Left colon (tissue), 2 donors: ENCODE results near the gene PBXIP1. TPM values are rescaled to one million over a fixed set of nuclear protein-coding genes. Genes with fewer than 3 reads are reported as not detected.

Source experiments
- ATAC-seq: fragments of 200-7000 bp; cut with Tn5 transposase; one replicate; pipeline ENCODE4 v1.9.1; 2020; ENCODE audit warnings: mild to moderate bottlenecking, moderate library complexity
- DNase-seq, 2 donors: peaks; one replicate each; pipeline ENCODE4 v3.0.0-alpha.2; 2020
- intact Hi-C, 2 donors: fragments of 100-400 bp; cut with DNase I in 1 of 2; cut with micrococcal nuclease in 1 of 2; formaldehyde crosslinking; loops; one replicate each; pipeline versions ENCODE4 v1.11.2 to v1.14.0; 2022; cut with DNase I, micrococcal nuclease
- total RNA-seq, 2 donors: library from RNA; stranded (reverse); fragmentation: NEBNext Ultra II Directional; extraction: Animal tissue kit (Norgen Biotek cat#: 25700); gene quantifications; one replicate each; pipeline ENCODE4 v1.2.1, GENCODE V29; 2021
- donor health status: DM: no; HTN: no; CAD: no.
- donor health status: DM: yes; HTN: yes; CAD: no.

Gene PBXIP1
- total RNA-seq, 2 donors from 2014 or later: 33.4 to 61.2 TPM

DNA sequence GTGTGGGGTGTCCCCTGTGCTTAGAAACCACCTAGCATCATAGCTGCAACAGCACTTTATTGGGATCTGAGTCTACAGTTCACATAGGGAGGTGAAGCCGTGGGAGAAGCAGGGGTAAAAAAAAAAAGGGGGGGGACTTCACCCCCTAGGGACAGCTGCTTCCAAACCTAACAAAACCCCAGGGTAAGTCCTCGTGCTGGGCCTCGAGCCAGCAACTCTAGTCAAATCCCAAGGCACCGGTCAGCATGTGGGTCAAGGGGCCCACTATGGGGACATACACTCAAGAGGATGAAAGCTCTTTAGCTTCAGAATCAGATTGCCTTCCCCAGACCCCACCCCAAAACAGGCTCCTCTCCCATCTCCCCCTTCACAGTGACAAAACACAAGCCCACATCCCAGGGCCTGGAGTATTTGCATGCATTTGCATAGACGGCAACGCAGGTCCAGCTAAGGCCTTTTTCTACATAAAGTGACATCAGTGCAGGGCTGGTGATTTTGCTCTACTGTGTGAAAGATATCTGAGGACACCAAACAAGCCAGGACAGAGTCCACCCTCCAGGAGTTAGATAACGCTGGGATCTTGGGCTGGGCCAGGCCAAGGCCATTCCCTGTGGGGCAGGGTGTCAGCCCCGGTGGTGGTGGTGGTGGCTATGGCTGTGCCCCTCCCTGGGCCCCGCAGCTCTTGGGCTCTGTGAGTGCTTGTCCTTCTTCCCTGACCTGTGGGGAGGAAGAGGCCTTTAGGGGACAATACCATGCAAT is 11.3 kb downstream of the PBXIP1 start:
- DNase-seq (no peak), ATAC-seq (peak; percentile 77)
- intact Hi-C loops: no loop called here

- peak in 1 of 2 donors; percentile 71 for DNase-seq
- intact Hi-C loops: no loop called here
- ATAC-seq: peak; percentile 61
Observed at GRCh38 chr1:154943649-154944400, 12.1 kb downstream of the PBXIP1 start.

DNA sequence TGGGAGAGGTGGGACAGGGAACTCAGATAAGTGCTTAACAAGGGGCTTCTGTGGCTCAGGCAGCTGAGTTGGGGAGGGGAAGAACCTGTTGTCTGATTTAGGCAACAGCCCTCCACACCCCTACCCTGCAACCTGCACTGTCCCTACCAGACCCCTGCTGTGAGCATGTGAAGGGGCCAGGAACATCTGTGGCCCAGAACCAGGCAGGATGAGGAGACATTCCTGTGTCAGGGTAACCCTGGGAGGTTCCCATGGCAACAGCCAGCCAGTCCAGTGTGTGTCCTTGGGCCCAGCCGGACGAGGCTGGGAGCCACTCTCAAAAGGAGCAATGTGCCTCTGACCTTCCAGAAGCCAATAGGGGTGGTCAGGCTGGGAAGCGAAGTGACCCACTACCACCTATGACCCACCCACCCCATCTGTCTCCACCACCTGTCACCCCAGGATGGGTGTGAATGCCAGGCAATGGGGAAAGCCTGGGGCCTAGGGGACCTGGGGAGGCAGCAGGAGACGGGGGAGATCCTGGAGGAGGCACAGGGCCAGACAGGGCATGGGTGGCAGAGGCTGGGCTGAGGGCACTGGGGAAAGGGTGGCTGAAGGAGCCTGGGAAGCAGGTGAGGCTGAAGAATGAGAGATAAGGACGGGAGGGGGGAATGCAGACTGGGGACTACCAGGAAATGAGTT is 14.4 kb downstream of the PBXIP1 start:
- intact Hi-C loops: no loop called here
- ATAC-seq (no peak), DNase-seq (no peak)

DNA sequence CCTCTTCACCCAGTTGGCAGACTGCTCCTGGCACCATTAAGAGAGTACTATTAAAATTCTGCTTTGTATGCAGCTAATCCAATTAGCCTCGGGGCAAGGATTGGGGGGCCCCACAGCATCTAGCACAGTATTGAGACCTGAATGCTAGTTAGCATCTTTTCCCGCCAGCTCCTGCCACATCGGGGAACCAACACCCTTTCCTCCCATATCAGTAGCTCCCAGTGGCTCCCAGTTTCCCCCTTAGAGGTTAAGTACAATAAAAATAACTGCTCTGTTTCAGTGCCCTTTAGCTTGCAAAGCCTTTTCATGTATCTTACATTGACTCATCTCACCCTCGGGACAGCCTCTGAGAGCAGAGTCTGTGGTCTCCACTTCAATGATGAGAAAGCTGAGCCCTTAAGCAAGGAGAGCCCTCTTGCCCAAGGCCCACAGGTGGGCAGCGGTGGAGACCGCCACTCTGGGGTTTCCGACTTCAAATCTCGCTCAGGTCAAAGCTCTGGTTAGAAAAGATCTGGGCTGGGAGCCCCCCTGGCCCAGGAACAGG is 15.2 kb downstream of the PBXIP1 start:
- ATAC-seq: no peak
- no peak for DNase-seq
- intact Hi-C loops: no loop called here

GRCh38 chr1:154940213-154940560 is 15.7 kb downstream of the PBXIP1 start:
- intact Hi-C loops: no loop called here

GRCh38 chr1:154938604-154939399 is 17.1 kb downstream of the PBXIP1 start:
- no peak for DNase-seq
- no peak for ATAC-seq
- intact Hi-C loops: no loop called here

More at GRCh38 chr1:154940213-154940560, 15.7 kb downstream of the PBXIP1 start:
- no peak for DNase-seq
- ATAC-seq: no peak

GRCh38 chr1:154937988-154938386 is 17.9 kb downstream of the PBXIP1 start:
- intact Hi-C loops: no loop called here
- DNase-seq (no peak), ATAC-seq (no peak)

DNA sequence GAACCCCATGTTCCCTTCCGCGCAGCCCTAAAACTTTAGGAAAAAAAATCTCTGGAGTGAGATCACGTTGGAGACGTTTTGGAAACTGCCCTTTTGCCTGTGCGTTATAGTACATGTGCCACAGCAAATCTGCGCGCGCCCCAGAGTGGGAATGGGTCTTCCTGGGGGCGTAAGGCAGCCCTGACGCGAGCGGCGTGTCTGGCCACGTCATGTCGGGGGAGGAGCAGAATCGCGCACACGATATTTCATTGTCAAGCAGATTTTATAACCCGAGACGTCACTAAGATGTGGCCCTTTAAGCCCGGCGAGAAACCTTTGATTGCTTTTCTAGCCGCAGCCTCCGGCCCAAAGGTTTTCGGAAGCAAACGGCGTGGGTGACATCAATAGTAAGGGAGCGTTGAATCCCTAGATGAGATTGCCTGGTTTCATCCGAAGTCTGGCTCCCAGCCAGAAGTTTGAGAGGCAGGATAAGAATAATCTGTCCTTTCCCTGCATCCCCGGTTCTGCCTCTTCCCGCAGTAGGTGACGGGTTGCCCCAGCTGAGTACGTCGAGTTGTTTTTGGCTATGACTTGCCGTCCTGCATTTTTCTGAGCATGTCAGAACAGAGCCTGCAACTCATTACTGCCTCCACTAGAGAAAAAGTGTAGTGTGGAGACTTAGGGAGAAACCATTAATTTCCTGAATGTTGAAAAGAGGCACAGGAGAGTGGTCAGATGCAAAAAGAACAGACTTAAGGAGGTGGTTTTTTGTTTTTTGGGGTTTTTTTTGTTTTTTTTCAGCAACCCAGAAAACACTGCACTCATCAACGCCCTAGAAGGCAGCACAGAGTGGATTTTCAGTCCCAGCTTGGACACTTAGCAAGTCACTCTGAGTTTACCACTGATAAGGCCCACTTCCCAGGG is 18.6 kb downstream of the PBXIP1 start:
- intact Hi-C loops: no loop called here
- ATAC-seq (peak; percentile 76), DNase-seq (peak; percentile 94)

- DNase-seq: peak; percentile 97 to 98
- intact Hi-C loops: no loop called here
- peak; percentile 81 for ATAC-seq
Observed at GRCh38 chr1:154936555-154937084, 19.3 kb downstream of the PBXIP1 start, which contains the start of gene PMVK. TSS of gene PMVK (minus strand) at chr1:154936719. CDS start at chr1:154936685, 34 bp downstream.

DNA sequence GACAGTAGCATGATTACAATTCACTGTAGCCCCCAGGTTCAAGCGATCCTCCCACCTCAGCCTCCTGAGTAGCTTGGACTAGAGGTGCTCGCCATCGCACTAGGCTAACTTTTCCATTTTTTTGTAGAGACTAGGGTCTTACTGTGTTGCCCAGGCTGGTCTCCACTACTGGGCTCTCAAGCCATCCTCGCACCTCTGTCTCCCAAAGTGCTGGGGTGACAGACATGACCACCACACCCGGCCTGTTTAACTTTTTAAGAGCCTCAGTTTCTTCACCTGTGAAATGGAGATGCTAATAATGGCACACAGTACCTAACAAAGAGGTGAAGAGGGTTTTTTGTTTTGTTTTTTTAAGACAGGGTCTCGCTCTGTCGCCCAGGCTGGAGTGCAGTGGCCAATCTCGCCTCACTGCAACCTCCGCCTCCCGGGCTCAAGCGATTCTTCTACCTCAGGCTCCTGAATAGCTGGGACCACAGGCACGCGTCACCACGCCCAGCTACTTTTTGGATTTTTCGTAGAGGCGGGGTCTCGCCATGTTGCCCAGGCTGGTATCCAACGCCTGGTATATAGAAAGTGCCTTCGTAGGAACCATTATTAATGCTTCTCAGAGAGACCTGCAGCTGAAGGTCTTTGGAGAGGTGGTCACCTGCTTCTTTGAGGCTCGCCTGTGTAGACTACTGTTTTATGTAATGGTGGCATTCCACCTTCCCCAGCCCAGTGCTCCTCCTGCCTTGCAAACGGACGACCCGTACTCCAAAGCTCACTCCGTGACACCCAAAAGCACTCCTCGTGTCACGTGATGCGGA is 19.9 kb downstream of the PBXIP1 start:
- intact Hi-C loops: no loop called here
- DNase-seq (peak in 1 of 2 donors; percentile 50), ATAC-seq (no peak)

GRCh38 chr1:154934358-154934948 is 21.4 kb downstream of the PBXIP1 start:
- ATAC-seq (no peak), DNase-seq (no peak)
- intact Hi-C loops: no loop called here

- DNase-seq: peak; percentile 92 to 95
- ATAC-seq: peak; percentile 76
- intact Hi-C loops: no loop called here
Observed at GRCh38 chr1:154931940-154932487, 23.9 kb downstream of the PBXIP1 start.

GRCh38 chr1:154926201-154926600 is 29.7 kb downstream of the PBXIP1 start:
- no peak for ATAC-seq
- DNase-seq: no peak
- intact Hi-C loops: no loop called here

DNA sequence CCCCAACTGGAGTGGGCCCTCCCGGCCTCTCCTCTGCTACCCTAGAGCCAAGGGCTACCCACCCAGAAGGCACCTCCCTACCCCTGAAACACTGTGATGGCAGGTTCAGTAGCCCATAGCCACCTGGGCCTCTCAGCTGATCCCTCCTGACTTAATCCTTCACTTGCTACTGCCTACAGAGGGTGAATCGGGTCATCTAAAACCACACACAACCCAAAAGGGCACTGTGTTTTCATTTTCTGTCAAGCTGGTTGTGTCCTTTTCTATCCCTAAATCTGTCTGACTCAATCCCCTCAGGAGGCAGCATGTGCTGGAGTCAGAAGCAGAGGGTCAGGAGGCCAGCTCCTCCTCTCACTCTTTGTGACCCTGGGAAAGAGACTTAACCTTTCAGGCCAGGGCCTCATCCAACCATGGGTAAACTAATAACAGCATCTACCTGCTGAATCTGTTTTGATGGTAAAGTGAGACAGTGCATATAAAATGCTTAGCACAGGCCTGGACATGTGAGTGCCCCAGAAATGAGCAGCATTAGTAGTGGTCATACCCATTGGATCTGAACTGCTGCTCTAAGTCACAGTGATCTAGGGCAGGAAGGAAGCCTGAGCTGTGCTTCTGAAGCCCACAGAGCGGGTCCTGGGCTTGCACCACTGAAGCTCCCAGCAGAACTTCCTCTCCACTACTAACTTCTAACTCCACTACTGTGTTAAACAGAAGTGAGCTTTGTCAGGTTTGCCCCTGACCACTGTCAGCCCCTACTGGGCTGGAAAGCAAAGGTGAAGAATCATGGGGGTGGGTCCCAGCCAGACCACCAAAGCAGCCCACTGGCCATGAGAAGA is 30.3 kb downstream of the PBXIP1 start:
- intact Hi-C loops: no loop called here
- DNase-seq (no peak), ATAC-seq (no peak)

GRCh38 chr1:154923695-154924094 is 32.2 kb downstream of the PBXIP1 start:
- no peak for ATAC-seq
- no peak for DNase-seq
- intact Hi-C loops: no loop called here
